Neural progenitor cell (in vitro differentiated cells): ENCODE results near the gene ITGB1. TPM values are rescaled to one million over a fixed set of nuclear protein-coding genes. Genes with fewer than 3 reads are reported as not detected.
A peak's percentile ranks its signal among the peaks of the same experiment; 100 is the strongest.

Experiments
- DNase-seq: peaks from one replicate; pipeline ENCODE4 v3.0.0-alpha.2; 2016; ENCODE audit warnings: low spot score
- H2AFZ ChIP-seq: fragments of 200-600 bp; sonication (generic); replicated peaks from 2 replicates; pipeline ENCODE4 v1.6.1; 2016; ENCODE audit warnings: antibody characterized with exemption
- H3F3A ChIP-seq: fragments of 200-600 bp; sonication (generic); 2 replicates; pipeline ENCODE4 v1.6.1; 2016; ENCODE audit warnings: antibody characterized with exemption, low read depth
- H3K27ac ChIP-seq: fragments of 200-600 bp; sonication (generic); 2 replicates; pipeline ENCODE4 v1.5.1; 2016; ENCODE audit warnings: mild to moderate bottlenecking
- H3K27me3 ChIP-seq: fragments of 200-600 bp; sonication (generic); 2 replicates; pipeline ENCODE4 v1.6.1; 2016; ENCODE audit warnings: mild to moderate bottlenecking, moderate library complexity
- H3K36me3 ChIP-seq: fragments of 200-600 bp; sonication (generic); 2 replicates; pipeline ENCODE4 v1.5.1; 2016
- H3K4me1 ChIP-seq: fragments of 200-600 bp; sonication (generic); 2 replicates; pipeline ENCODE4 v1.6.1; 2016; ENCODE audit warnings: mixed run types
- H3K4me2 ChIP-seq: fragments of 200-600 bp; sonication (generic); 2 replicates; pipeline ENCODE4 v1.6.1; 2016
- H3K4me3 ChIP-seq: fragments of 200-600 bp; sonication (generic); 2 replicates; pipeline ENCODE4 v1.5.1; 2016
- H3K79me2 ChIP-seq: fragments of 200-600 bp; sonication (generic); 2 replicates; pipeline ENCODE4 v1.6.1; 2016; ENCODE audit warnings: low read depth
- H3K9ac ChIP-seq: fragments of 200-600 bp; sonication (generic); 2 replicates; pipeline ENCODE4 v1.6.1; 2016
- H3K9me3 ChIP-seq: fragments of 200-600 bp; sonication (generic); 2 replicates; pipeline ENCODE4 v1.5.1; 2016; ENCODE audit warnings: low read depth
- H4K20me1 ChIP-seq: fragments of 200-600 bp; sonication (generic); 2 replicates; pipeline ENCODE4 v1.6.1; 2016; ENCODE audit warnings: low read depth
- H3K27ac Mint-ChIP-seq: 3 replicates; pipeline ENCODE4 v1.8.0; 2021; ENCODE audit warnings: mixed read lengths
- H3K27me3 Mint-ChIP-seq: 2 replicates; pipeline ENCODE4 v1.8.0; 2022; ENCODE audit warnings: low read depth, mild to moderate bottlenecking, inconsistent platforms, moderate library complexity, mixed read lengths; ENCODE audit not compliant: insufficient read depth
- H3K36me3 Mint-ChIP-seq: 3 replicates; pipeline ENCODE4 v1.8.0; 2021; ENCODE audit warnings: mixed read lengths
- H3K4me1 Mint-ChIP-seq: 3 replicates; pipeline ENCODE4 v1.8.0; 2021; ENCODE audit warnings: mixed read lengths
- H3K4me3 Mint-ChIP-seq: 3 replicates; pipeline ENCODE4 v1.8.0; 2021; ENCODE audit warnings: mild to moderate bottlenecking, moderate library complexity, mixed read lengths
- H3K9me3 Mint-ChIP-seq: 3 replicates; pipeline ENCODE4 v1.8.0; 2020; ENCODE audit warnings: mixed read lengths
- CTCF ChIP-seq: fragments of 200-600 bp; sonication (generic); IDR thresholded peaks from 2 replicates; pipeline ENCODE4 v1.5.1; 2017; ENCODE audit warnings: antibody characterized with exemption, mild to moderate bottlenecking
- EZH2 ChIP-seq: fragments of 200-600 bp; sonication (generic); IDR thresholded peaks from 2 replicates; pipeline ENCODE4 v1.6.1; 2017; ENCODE audit warnings: antibody characterized with exemption, mild to moderate bottlenecking, moderate library complexity
- EZH2phosphoT487 ChIP-seq: fragments of 200-600 bp; sonication (generic); IDR thresholded peaks from 2 replicates; pipeline ENCODE4 v1.6.1; 2017; ENCODE audit warnings: antibody characterized with exemption
- total RNA-seq: library from RNA; depleted of rRNA; stranded (reverse); fragments of >200 nt; gene quantifications from 2 replicates; pipeline ENCODE4 v1.2.3, GENCODE V29; 2015; ENCODE audit warnings: low replicate concordance

Gene ITGB1
- total RNA-seq, 1 donor from 2014 or later: 358 TPM

GRCh38 chr10:32952541-32953276 is 5.3 kb downstream of the ITGB1 start:
- no peak overlapping the region for H3K4me2 ChIP-seq

GRCh38 chr10:32952094-32952493 is 5.9 kb downstream of the ITGB1 start:
- no peak for TF ChIP-seq EZH2phosphoT487
- no peak for TF ChIP-seq CTCF
- TF ChIP-seq EZH2: no peak
- Mint-ChIP-seq H3K4me1 (peaks cover 38% of the 10 kb centered on the region), H3K27ac (no peak overlapping the region), H3K27me3 (peaks cover 3% of the 10 kb centered on the region), H3K36me3 (peaks cover 27% of the 10 kb centered on the region), H3K4me3 (no peak overlapping the region), H3K9me3 (peaks cover 21% of the 10 kb centered on the region)
- H3K4me2 ChIP-seq: peak overlapping the region; percentile 81
- H3K4me1 ChIP-seq: peaks cover 67% of the 10 kb centered on the region
- peaks cover 67% of the 10 kb centered on the region for H4K20me1 ChIP-seq
- no peaks in the 10 kb centered on the region for H3K27me3 ChIP-seq
- H2AFZ ChIP-seq: no peak overlapping the region
- no peaks in the 10 kb centered on the region for H3K9me3 ChIP-seq
- peaks cover 100% of the 10 kb centered on the region for H3K79me2 ChIP-seq
- H3F3A ChIP-seq: peaks cover 21% of the 10 kb centered on the region
- H3K27ac ChIP-seq: peak overlapping the region; percentile 82
- H3K4me3 ChIP-seq: no peak overlapping the region
- no peak overlapping the region for H3K9ac ChIP-seq
- no peaks in the 10 kb centered on the region for H3K36me3 ChIP-seq
- DNase-seq: no peak

More at GRCh38 chr10:32952541-32953276, 5.3 kb downstream of the ITGB1 start:
- Histone ChIP-seq H3K79me2 (peaks cover 100% of the 10 kb centered on the region), H3K27ac (no peak overlapping the region), H3F3A (peaks cover 21% of the 10 kb centered on the region), H3K27me3 (no peaks in the 10 kb centered on the region), H3K4me3 (no peak overlapping the region), H2AFZ (no peak overlapping the region), H3K36me3 (no peaks in the 10 kb centered on the region), H3K9ac (no peak overlapping the region), H3K9me3 (no peaks in the 10 kb centered on the region), H4K20me1 (peaks cover 70% of the 10 kb centered on the region), H3K4me1 (peaks cover 67% of the 10 kb centered on the region)
- Mint-ChIP-seq H3K4me1 (peaks cover 38% of the 10 kb centered on the region), H3K27ac (no peak overlapping the region), H3K27me3 (peaks cover 3% of the 10 kb centered on the region), H3K36me3 (peaks cover 24% of the 10 kb centered on the region), H3K9me3 (peaks cover 19% of the 10 kb centered on the region), H3K4me3 (no peak overlapping the region)
- DNase-seq: no peak
- no peak for TF ChIP-seq EZH2phosphoT487
- TF ChIP-seq EZH2: no peak
- no peak for TF ChIP-seq CTCF

GRCh38 chr10:32951111-32951510 is 6.9 kb downstream of the ITGB1 start:
- no peak for DNase-seq
- H3K4me3 ChIP-seq: peak overlapping the region; percentile 47
- no peaks in the 10 kb centered on the region for H3K27me3 ChIP-seq
- peaks cover 100% of the 10 kb centered on the region for H3K79me2 ChIP-seq
- Mint-ChIP-seq H3K36me3 (peaks cover 29% of the 10 kb centered on the region), H3K27me3 (peaks cover 3% of the 10 kb centered on the region), H3K4me3 (no peak overlapping the region), H3K27ac (no peak overlapping the region), H3K4me1 (peaks cover 35% of the 10 kb centered on the region), H3K9me3 (peaks cover 25% of the 10 kb centered on the region)
- H3K4me2 ChIP-seq: peak overlapping the region; percentile 81
- no peak overlapping the region for H3K9ac ChIP-seq
- peaks cover 62% of the 10 kb centered on the region for H3K4me1 ChIP-seq
- H3K27ac ChIP-seq: peak overlapping the region; percentile 82
- TF ChIP-seq CTCF (no peak), EZH2phosphoT487 (no peak), EZH2 (no peak)
- no peaks in the 10 kb centered on the region for H3K36me3 ChIP-seq
- no peaks in the 10 kb centered on the region for H3K9me3 ChIP-seq
- peaks cover 21% of the 10 kb centered on the region for H3F3A ChIP-seq
- no peak overlapping the region for H2AFZ ChIP-seq
- H4K20me1 ChIP-seq: peaks cover 57% of the 10 kb centered on the region
